Bronchial epithelial cell (primary cell): ENCODE data around the gene ADAM12. TPM values are rescaled to one million over a fixed set of nuclear protein-coding genes. Genes with fewer than 3 reads are reported as not detected.

Source experiments
- DNase-seq: peaks from one replicate; pipeline ENCODE4 v3.0.0-alpha.2; 2010; ENCODE audit warnings: low read depth
- FAIRE-seq: peaks from 2 replicates; lab custom pipeline; 2011; peaks lifted over from hg19 to GRCh38; lab: Jason Lieb, UNC
- H3K27me3 ChIP-seq: 2 replicates; pipeline ENCODE4 v1.5.1; 2011; ENCODE audit warnings: low read length; ENCODE audit not compliant: control insufficient read depth, insufficient read depth
- H3K36me3 ChIP-seq: 2 replicates; pipeline ENCODE4 v1.5.1; 2011; ENCODE audit warnings: low read length; ENCODE audit not compliant: control insufficient read depth, insufficient read depth
- H3K4me3 ChIP-seq: 2 replicates; pipeline ENCODE4 v1.5.1; 2011; ENCODE audit warnings: mild to moderate bottlenecking, low read depth, low read length, control low read depth
- CTCF ChIP-seq: IDR thresholded peaks from 2 replicates; pipeline ENCODE4 v1.5.1; 2011; ENCODE audit warnings: mild to moderate bottlenecking, moderate library complexity, low read length, control low read depth, inconsistent platforms; ENCODE audit not compliant: insufficient read depth, severe bottlenecking
- total RNA-seq: library from RNA; depleted of rRNA; stranded (reverse); fragments of >200 nt; gene quantifications from 2 replicates; pipeline ENCODE4 v1.2.1, GENCODE V29; 2014

The ADAM12 gene
- total RNA-seq, 1 donor from 2014 or later, result 1.8 TPM

DNA sequence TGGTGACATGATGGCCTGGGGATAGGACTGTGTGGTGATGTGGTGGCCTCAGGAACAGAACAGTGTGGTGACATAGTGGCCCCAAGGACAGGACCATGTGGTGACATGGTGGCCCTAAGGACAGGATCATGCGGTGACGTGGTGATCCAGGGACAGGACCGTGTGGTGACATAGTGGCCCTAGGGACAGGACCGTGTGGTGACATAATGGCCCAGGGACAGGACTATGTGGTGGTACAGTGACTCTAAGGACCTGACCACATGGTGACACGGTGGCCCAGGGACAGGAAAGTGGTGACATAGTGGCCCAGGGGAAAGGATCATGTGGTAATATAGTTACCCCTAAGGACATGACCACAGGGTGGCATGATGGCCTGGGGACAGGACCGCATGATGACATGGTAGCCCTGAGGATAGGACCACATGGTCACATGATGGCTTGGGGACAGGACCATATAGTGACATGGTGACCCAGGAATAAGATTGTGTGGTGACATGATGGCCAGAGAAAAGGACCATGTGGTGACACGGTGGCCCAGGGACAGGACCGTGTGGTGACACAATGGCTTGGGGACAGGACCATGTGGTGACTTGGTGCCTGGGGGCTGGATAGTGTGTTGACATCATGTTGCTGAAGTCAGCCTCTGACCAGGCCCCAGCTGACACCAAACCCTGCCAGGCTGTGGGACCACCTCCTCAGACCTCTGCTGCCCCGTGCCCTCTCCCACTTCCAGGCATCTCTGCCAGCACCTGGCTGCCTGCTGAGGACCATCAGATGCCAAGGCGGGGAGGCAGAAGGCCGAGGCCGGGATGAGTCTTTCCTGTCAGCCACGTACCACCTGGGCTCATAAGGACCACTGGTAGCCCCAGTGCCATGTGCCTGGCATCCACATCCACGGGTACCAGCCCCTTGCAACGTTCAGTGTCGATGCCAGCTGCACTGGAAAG lies 99.5 kb downstream of the ADAM12 start:
- DNase-seq (no peak), FAIRE-seq (no peak)
- no peaks in the 10 kb centered on the region for H3K27me3 ChIP-seq
- H3K36me3 ChIP-seq, result no peaks in the 10 kb centered on the region
- H3K4me3 ChIP-seq, result no peak overlapping the region
- no peak for TF ChIP-seq CTCF

DNA sequence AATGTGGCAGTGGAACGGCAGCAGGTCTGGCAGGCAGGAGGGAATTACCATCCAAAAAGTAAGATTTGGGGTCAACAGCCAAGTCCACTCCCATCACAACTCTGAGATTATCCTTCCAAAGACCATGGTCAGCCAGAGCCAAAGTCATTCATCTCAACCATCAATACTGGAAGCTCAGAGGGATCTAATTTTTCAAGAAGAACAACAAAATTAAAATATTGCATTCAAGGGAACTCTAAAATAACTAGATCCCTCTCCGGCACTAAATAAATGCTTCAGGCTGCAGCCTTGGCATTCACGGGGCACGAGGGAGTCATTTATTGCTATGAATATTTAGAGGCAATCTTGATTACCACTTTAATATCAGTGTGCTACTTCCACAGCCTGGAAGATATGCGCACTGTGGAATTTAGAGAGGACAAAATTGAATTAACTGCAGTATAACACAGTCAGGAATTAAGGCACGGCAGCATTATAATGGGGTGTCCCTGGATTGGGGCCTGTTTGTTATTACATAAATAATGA lies 102.0 kb downstream of the ADAM12 start:
- TF ChIP-seq CTCF, result no peak
- FAIRE-seq (no peak), DNase-seq (no peak)
- no peak overlapping the region for H3K4me3 ChIP-seq
- no peaks in the 10 kb centered on the region for H3K27me3 ChIP-seq
- no peaks in the 10 kb centered on the region for H3K36me3 ChIP-seq

DNA sequence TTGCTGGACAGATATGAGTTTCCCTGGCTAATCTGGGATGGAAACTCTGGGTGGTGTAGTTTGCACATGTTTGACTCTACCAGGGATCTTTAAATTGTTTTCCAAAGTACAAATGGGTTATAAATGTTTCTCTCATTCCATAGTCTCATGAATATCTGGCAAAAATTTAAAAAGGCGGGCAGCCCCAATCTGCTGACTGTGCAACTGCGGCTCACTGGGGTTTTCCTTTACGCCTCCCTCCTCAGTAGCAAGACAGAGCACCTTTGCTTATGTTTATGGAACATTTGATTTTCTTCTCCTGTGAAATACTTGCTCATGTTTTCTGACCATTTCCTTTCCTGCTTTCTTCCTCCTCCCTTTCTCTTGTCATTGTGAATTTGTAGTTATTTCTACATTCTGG lies 105.0 kb downstream of the ADAM12 start:
- DNase-seq (no peak), FAIRE-seq (no peak)
- H3K4me3 ChIP-seq, result no peak overlapping the region
- no peaks in the 10 kb centered on the region for H3K27me3 ChIP-seq
- TF ChIP-seq CTCF, result no peak
- no peaks in the 10 kb centered on the region for H3K36me3 ChIP-seq

DNA sequence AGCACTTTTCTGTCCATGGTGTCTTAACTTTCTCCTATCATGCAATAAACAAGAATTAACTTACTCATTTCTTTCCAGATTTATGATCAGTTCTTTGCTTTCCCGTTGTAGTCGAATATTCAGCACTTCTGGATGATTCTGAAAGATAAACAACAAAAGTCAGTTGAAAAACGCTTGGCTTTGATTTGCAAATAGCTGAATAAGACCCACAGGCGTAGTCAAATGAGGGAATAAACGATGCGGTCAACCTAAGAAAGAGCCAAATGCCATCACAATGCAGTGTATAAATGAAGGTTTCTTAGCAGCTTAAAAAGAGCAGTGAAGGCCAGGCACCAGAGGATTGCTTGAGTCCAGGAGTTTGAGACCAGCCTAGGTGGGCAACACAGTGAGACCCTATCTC lies 109.4 kb downstream of the ADAM12 start:
- H3K4me3 ChIP-seq, result no peak overlapping the region
- DNase-seq (no peak), FAIRE-seq (no peak)
- TF ChIP-seq CTCF, result no peak
- H3K36me3 ChIP-seq, result no peaks in the 10 kb centered on the region
- H3K27me3 ChIP-seq, result no peaks in the 10 kb centered on the region

DNA sequence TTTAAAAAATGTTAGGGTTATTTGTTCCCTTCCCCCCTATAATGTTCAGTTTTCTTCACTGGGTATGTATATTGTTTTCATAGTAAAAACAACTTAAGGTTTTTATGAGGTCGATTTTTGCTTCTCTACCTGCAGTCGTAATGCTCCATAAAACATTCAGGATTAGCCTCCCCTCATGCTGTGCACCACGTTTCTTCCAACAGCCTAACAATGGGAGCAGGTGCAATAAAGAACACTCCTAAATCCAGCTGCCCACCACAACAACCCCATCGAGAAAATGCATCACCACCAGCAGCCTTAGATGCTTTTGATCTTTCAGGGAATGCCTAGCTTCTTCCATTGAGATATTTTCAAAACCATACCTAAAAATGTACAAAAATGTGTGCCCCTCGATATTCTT lies 111.1 kb downstream of the ADAM12 start:
- DNase-seq, result no peak
- H3K4me3 ChIP-seq, result no peak overlapping the region
- no peak for FAIRE-seq

More for the DNA sequence above, 111.1 kb downstream of the ADAM12 start:
- Histone ChIP-seq H3K27me3 (no peaks in the 10 kb centered on the region), H3K36me3 (no peaks in the 10 kb centered on the region)
- TF ChIP-seq CTCF, result no peak
